ENCODE measurements around the gene HEPACAM2.

DNA sequence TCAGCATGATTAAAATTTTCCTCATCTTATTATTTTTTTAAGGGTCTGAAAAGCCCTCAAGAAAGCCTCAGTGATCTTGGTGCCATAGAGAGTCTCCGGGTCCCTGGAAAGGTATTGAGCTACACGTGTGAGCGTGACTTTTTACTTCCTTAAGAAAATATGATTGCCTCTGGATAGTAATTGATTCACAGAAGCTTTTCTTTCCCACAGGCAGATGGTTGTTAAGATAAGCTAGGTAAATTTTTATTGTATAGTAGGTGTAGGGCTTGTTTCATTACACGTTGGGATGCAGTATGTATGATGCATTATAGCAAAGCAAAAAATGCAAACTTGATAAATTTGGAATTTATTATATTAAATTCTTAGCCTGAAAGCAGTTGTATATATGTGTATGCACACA, 13.6 kb upstream of the HEPACAM2 start:
- TF ChIP-seq, protein P1, sequence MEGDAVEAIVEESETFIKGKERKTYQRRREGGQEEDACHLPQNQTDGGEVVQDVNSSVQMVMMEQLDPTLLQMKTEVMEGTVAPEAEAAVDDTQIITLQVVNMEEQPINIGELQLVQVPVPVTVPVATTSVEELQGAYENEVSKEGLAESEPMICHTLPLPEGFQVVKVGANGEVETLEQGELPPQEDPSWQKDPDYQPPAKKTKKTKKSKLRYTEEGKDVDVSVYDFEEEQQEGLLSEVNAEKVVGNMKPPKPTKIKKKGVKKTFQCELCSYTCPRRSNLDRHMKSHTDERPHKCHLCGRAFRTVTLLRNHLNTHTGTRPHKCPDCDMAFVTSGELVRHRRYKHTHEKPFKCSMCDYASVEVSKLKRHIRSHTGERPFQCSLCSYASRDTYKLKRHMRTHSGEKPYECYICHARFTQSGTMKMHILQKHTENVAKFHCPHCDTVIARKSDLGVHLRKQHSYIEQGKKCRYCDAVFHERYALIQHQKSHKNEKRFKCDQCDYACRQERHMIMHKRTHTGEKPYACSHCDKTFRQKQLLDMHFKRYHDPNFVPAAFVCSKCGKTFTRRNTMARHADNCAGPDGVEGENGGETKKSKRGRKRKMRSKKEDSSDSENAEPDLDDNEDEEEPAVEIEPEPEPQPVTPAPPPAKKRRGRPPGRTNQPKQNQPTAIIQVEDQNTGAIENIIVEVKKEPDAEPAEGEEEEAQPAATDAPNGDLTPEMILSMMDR (conservative IDR thresholded peaks at IDR 0.05) = no peak
- no peak for TF ChIP-seq ZFX (IDR thresholded peaks at IDR 0.05)
